Endodermal cell (in vitro differentiated cells): ENCODE data around the gene DYNC1LI2. TPM values are rescaled to one million over a fixed set of nuclear protein-coding genes. Genes with fewer than 3 reads are reported as not detected.

Experiments used
- DNase-seq: peaks from one replicate; pipeline ENCODE4 v3.0.0-alpha.2; 2017
- H3K27ac ChIP-seq: 2 replicates; pipeline ENCODE4 v1.5.1; 2013; ENCODE audit warnings: mild to moderate bottlenecking, low read depth, low read length, moderate library complexity
- H3K27me3 ChIP-seq: 2 replicates; pipeline ENCODE4 v1.6.1; 2013; ENCODE audit warnings: mild to moderate bottlenecking, low read length, moderate library complexity; ENCODE audit not compliant: insufficient read depth, control insufficient read depth, poor library complexity, severe bottlenecking
- H3K36me3 ChIP-seq: 2 replicates; pipeline ENCODE4 v1.7.0; 2013; ENCODE audit warnings: mild to moderate bottlenecking, low read length, moderate library complexity; ENCODE audit not compliant: control insufficient read depth, insufficient read depth
- H3K4me1 ChIP-seq: one replicate; pipeline ENCODE4 v1.7.0; 2013; ENCODE audit warnings: low read length; ENCODE audit not compliant: control insufficient read depth, insufficient read depth
- H3K4me3 ChIP-seq: 2 replicates; pipeline ENCODE4 v1.5.1; 2013; ENCODE audit warnings: mild to moderate bottlenecking, low read length, moderate library complexity
- H3K9ac ChIP-seq: 2 replicates; pipeline ENCODE4 v1.6.1; 2013; ENCODE audit warnings: mild to moderate bottlenecking, low read length, moderate library complexity; ENCODE audit not compliant: poor library complexity, severe bottlenecking; ENCODE audit errors: extremely low read depth
- H3K9me3 ChIP-seq: 2 replicates; pipeline ENCODE4 v1.6.1; 2013; ENCODE audit warnings: mild to moderate bottlenecking, low read length, moderate library complexity; ENCODE audit not compliant: control insufficient read depth
- H3K27ac Mint-ChIP-seq: 2 replicates; pipeline ENCODE4 v1.8.0; 2020; ENCODE audit warnings: mixed read lengths
- H3K27me3 Mint-ChIP-seq: 2 replicates; pipeline ENCODE4 v1.8.0; 2021; ENCODE audit warnings: mild to moderate bottlenecking, mixed read lengths; ENCODE audit not compliant: insufficient read depth
- H3K36me3 Mint-ChIP-seq: 2 replicates; pipeline ENCODE4 v1.8.0; 2020; ENCODE audit warnings: low read depth, mixed read lengths
- H3K4me1 Mint-ChIP-seq: 2 replicates; pipeline ENCODE4 v1.8.0; 2020; ENCODE audit warnings: mixed read lengths
- H3K4me3 Mint-ChIP-seq: 2 replicates; pipeline ENCODE4 v1.8.0; 2020; ENCODE audit warnings: mild to moderate bottlenecking, moderate library complexity, mixed read lengths
- H3K9me3 Mint-ChIP-seq: 2 replicates; pipeline ENCODE4 v1.8.0; 2020; ENCODE audit warnings: mild to moderate bottlenecking, mixed read lengths
- WGBS, 2 experiments: methylation state at CpG; one replicate each; pipeline versions ENCODE4 v1.1.5 to v1.1.7; 2013; ENCODE audit warnings: missing lambda C conversion rate in 2 of 2, mixed read lengths in 1 of 2; ENCODE audit not compliant: insufficient coverage in 1 of 2, insufficient read length in 1 of 2; 5-methylcytosine and 5-hydroxymethylcytosine counted together
- total RNA-seq, 2 donors: library from RNA; stranded (reverse); fragmentation: NEBNext Ultra II Directional in 1 of 2; extraction: Animal tissue kit (Norgen Biotek cat#: 25700) in 1 of 2; gene quantifications; 2 replicates in 1 of 2; 3 replicates in 1 of 2; pipeline ENCODE4 v1.2.1, GENCODE V29; 2021
- TF ChIP-seq, protein P1 (sequence below): fragments of 200-600 bp; sonication (generic); conservative IDR thresholded peaks from 2 replicates; pipeline ENCODE4 v1.5.0; 2021; ENCODE audit warnings: antibody characterized with exemption, mild to moderate bottlenecking

The DYNC1LI2 gene
- total RNA-seq, 2 donors from 2014 or later: 89.5 to 95.9 TPM

DNA sequence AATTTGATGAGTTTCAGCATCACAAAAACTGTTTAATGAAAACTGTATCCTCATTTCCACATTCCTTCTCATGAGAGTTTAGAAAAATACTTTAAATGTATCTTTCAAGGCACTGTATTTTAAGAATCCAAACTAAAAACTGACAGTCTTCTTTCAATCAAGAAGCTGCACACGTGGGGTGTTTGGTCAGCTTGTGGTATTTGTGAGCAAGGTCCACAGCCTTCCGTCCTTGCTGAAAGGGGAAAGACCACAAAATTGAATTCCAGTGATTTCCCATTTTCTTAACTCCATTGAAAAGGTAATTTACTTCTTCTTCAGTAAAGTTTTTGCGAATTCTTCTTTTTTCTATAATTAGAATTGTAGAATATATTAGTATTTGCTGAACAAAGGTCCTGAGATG is 3.4 kb upstream of the DYNC1LI2 start:
- Histone ChIP-seq H3K36me3 (peaks cover 2% of the 10 kb centered on the region), H3K9ac (no peak overlapping the region), H3K4me3 (no peak overlapping the region), H3K27me3 (peaks cover 5% of the 10 kb centered on the region), H3K4me1 (no peaks in the 10 kb centered on the region), H3K27ac (no peak overlapping the region), H3K9me3 (no peaks in the 10 kb centered on the region)
- Mint-ChIP-seq H3K4me3 (no peak overlapping the region), H3K27me3 (peaks cover 13% of the 10 kb centered on the region), H3K27ac (no peak overlapping the region), H3K9me3 (no peaks in the 10 kb centered on the region), H3K4me1 (peaks cover 8% of the 10 kb centered on the region), H3K36me3 (peaks cover 6% of the 10 kb centered on the region)
- TF ChIP-seq, protein P1, sequence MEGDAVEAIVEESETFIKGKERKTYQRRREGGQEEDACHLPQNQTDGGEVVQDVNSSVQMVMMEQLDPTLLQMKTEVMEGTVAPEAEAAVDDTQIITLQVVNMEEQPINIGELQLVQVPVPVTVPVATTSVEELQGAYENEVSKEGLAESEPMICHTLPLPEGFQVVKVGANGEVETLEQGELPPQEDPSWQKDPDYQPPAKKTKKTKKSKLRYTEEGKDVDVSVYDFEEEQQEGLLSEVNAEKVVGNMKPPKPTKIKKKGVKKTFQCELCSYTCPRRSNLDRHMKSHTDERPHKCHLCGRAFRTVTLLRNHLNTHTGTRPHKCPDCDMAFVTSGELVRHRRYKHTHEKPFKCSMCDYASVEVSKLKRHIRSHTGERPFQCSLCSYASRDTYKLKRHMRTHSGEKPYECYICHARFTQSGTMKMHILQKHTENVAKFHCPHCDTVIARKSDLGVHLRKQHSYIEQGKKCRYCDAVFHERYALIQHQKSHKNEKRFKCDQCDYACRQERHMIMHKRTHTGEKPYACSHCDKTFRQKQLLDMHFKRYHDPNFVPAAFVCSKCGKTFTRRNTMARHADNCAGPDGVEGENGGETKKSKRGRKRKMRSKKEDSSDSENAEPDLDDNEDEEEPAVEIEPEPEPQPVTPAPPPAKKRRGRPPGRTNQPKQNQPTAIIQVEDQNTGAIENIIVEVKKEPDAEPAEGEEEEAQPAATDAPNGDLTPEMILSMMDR: no peak
- DNase-seq: no peak
- WGBS, 2 experiments: 84% methylated on average over 3 of the region's 3 CpGs; no CpG with 5 or more reads in 1 of the 2 experiments

DNA sequence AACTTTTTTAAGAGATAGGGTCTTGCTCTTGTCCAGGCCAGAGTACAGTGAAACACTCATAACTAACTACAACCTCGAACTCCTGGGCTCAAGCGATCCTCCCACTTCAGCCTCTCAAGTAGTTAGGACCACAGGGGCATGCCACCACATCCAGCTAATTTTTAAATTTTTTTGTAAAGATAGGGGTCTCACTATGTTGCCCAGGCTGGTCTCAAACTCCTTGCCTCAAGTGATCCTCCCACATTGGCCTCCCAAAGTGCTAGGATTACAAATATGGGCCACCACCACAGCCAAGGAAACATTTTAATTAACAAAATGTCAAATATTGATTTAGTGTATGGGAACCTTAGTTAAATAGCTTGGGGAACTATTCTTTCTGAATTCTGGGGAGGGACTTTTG is 2.8 kb upstream of the DYNC1LI2 start:
- Histone ChIP-seq H3K36me3 (peaks cover 8% of the 10 kb centered on the region), H3K4me1 (no peaks in the 10 kb centered on the region), H3K27me3 (peaks cover 5% of the 10 kb centered on the region), H3K4me3 (no peak overlapping the region), H3K9me3 (no peaks in the 10 kb centered on the region), H3K9ac (no peak overlapping the region), H3K27ac (no peak overlapping the region)
- WGBS, 2 experiments: 71% methylated on average over 2 of the region's 2 CpGs; no CpG with 5 or more reads in 1 of the 2 experiments
- TF ChIP-seq, protein P1: no peak
- Mint-ChIP-seq H3K27me3 (peaks cover 13% of the 10 kb centered on the region), H3K4me1 (peaks cover 12% of the 10 kb centered on the region), H3K27ac (no peak overlapping the region), H3K4me3 (no peak overlapping the region), H3K36me3 (peaks cover 10% of the 10 kb centered on the region), H3K9me3 (no peaks in the 10 kb centered on the region)
- DNase-seq: no peak

DNA sequence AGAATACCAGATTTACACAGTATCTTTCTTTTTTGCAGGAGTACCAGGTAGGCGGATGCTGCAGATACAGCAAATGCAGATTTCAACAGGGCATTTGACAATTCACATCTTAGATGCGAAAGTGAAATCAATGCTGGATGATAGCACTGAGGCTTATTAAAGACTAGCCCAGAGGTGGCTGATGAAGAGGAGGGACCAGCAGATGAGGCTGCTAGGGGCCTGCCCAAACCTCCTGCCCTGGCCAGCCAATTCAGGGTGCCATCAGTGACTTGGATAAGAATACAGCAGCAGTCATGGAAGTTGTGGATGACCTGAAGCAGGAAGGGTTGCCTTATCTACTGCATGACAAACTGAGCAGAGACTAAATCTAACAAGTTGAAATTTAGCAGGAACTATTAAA is 1.5 kb upstream of the DYNC1LI2 start:
- peaks cover 21% of the 10 kb centered on the region for H3K36me3 ChIP-seq
- no peak for DNase-seq
- WGBS, 2 experiments: 92 to 100% methylated on average over 2 of the region's 2 CpGs
- peaks cover 16% of the 10 kb centered on the region for H3K4me1 Mint-ChIP-seq
- no peaks in the 10 kb centered on the region for H3K9me3 ChIP-seq
- no peaks in the 10 kb centered on the region for H3K4me1 ChIP-seq
- no peak overlapping the region for H3K4me3 ChIP-seq
- H3K27me3 ChIP-seq: peaks cover 5% of the 10 kb centered on the region
- no peaks in the 10 kb centered on the region for H3K9me3 Mint-ChIP-seq
- peaks cover 20% of the 10 kb centered on the region for H3K36me3 Mint-ChIP-seq
- no peak overlapping the region for H3K27ac ChIP-seq
- peaks cover 13% of the 10 kb centered on the region for H3K27me3 Mint-ChIP-seq
- H3K4me3 Mint-ChIP-seq: no peak overlapping the region
- no peak overlapping the region for H3K9ac ChIP-seq
- TF ChIP-seq, protein P1: no peak
- H3K27ac Mint-ChIP-seq: no peak overlapping the region
